ENCODE results near the gene GFRA1.

GFRA1 gene

DNA sequence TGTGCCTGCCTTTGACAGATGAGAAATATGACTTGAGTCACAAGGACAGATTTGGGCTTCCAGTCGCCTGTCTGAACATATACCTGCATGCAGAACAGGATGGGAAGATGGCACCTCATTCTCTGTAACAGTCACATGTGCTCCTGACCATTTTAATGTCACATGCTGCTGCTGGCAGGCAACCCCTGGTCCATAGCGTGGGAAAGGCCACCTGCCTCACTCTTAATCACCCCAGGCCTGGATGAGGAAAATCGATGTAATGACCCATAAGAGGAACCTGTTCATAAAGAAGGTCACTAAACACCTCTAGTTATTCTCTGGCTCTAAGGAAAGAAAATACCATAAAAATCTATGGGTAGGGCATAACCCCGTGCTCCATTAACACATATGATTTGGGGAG lies 110.2 kb downstream of the GFRA1 start:
- Histone ChIP-seq H3K4me1 (ENCODE audit: control insufficient read depth, insufficient read depth, low read length, poor library complexity, severe bottlenecking) (no peaks in the 10 kb centered on the region), H3K4me3 (ENCODE audit: extremely low read depth, insufficient read depth, low read length, poor library complexity, severe bottlenecking) (no peak overlapping the region), H3K27ac (ENCODE audit: low read depth, low read length, severe bottlenecking) (no peak overlapping the region), H3K36me3 (ENCODE audit: control insufficient read depth, insufficient read depth, low read length) (no peaks in the 10 kb centered on the region), H3K9me3 (ENCODE audit: control insufficient read depth, low read length) (no peaks in the 10 kb centered on the region)
- 94 to 97% methylated on average over 1 to 3 of the region's 4 CpGs for WGBS, 2 experiments (ENCODE audit: insufficient coverage in 2 of 2)

DNA sequence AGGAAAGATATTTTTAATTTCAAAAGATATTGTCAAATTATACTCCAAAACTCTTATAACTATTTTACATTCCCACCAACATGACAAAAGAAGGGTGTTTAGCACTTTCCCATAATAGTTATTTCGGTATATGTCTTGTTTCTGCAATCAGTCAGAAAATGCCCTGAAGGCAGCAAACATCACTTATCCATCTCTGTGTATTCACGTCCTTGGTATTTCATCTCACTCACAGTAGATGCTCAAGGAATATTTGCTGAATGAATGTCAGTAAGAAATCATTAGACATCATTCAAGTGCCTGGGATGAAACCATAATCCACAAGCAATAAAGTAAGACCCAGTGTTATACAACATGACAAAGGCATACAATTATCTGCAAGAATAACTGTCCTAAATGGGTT lies 112.7 kb downstream of the GFRA1 start:
- Histone ChIP-seq H3K4me1 (ENCODE audit: control insufficient read depth, insufficient read depth, low read length, poor library complexity, severe bottlenecking) (no peaks in the 10 kb centered on the region), H3K4me3 (ENCODE audit: extremely low read depth, insufficient read depth, low read length, poor library complexity, severe bottlenecking) (no peak overlapping the region), H3K36me3 (ENCODE audit: control insufficient read depth, insufficient read depth, low read length) (no peaks in the 10 kb centered on the region), H3K27ac (ENCODE audit: low read depth, low read length, severe bottlenecking) (no peak overlapping the region), H3K9me3 (ENCODE audit: control insufficient read depth, low read length) (no peaks in the 10 kb centered on the region)
- WGBS, 2 experiments (ENCODE audit: insufficient coverage in 2 of 2): 74% methylated on average over 2 of the region's 2 CpGs; no CpG with 5 or more reads in 1 of the 2 experiments

DNA sequence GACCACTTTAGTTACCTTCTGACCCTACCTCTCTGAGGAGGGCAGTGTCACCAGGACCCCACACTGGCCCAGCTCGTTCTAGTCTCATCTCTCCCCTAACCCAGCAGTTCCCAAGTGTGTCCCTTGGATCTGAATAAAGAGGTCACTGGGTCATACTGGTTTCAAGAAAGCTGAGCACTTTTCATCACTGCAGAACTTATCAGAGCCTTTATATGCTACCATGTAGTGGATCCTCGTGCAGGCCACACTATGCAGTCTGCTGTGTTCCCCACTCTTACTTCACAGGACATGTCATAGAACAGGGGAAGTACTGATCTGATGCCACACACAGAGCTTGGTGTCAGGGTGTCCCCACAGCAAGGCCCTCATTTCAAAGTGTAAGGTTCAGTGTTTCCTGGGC lies 113.8 kb downstream of the GFRA1 start:
- no peaks in the 10 kb centered on the region for H3K4me1 ChIP-seq (ENCODE audit: control insufficient read depth, insufficient read depth, low read length, poor library complexity, severe bottlenecking)
- WGBS, 2 experiments (ENCODE audit: insufficient coverage in 2 of 2): 67 to 89% methylated on average over 1 of the region's 2 CpGs

DNA sequence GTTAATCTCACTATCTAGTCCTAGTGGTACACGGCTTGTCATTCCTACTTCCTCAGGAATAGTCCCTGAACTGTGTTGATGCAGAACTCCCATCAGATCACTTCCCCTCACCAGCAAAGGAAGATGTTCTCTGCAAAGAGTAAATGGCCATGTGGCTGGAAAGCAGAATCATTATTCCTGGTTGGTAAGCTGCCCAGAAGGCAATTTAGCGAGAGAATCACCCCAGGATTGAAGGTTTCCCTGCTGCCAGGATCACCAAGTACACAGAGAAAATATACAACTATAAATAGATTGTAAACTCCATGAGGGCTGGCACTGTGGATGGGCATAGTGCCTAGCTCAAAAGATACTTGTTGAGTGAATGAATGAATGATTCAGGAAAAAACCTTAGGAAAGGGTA lies 115.0 kb downstream of the GFRA1 start:
- H3K9me3 ChIP-seq (ENCODE audit: control insufficient read depth, low read length): no peaks in the 10 kb centered on the region
- WGBS, 2 experiments (ENCODE audit: insufficient coverage in 2 of 2): 83% methylated on average over 1 of the region's 2 CpGs; no CpG with 5 or more reads in 1 of the 2 experiments
- H3K4me1 ChIP-seq (ENCODE audit: control insufficient read depth, insufficient read depth, low read length, poor library complexity, severe bottlenecking): no peaks in the 10 kb centered on the region

More for the DNA sequence above, 113.8 kb downstream of the GFRA1 start:
- H3K4me3 ChIP-seq (ENCODE audit: extremely low read depth, insufficient read depth, low read length, poor library complexity, severe bottlenecking): no peak overlapping the region
- no peak overlapping the region for H3K27ac ChIP-seq (ENCODE audit: low read depth, low read length, severe bottlenecking)
- H3K9me3 ChIP-seq (ENCODE audit: control insufficient read depth, low read length): no peaks in the 10 kb centered on the region
- H3K36me3 ChIP-seq (ENCODE audit: control insufficient read depth, insufficient read depth, low read length): no peaks in the 10 kb centered on the region

DNA sequence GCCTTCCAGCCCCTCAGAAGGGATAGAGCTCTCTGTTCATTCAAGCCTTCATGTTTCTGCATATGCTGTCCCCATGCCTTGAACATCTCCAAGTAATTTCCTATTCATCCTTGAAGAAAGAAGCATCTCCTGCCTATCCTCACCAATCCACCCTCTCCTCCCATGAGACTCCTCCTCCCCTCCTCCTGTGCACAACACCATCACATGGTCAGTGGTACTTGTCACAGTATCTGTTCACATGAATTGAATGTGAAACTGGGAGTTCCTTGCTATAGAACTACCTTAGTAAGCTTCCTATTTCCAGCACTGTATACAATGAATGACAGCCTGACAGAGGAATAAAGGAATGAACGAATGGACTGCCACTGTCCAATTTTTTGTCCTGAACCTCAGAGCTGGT lies 115.5 kb downstream of the GFRA1 start:
- Histone ChIP-seq H3K4me3 (ENCODE audit: extremely low read depth, insufficient read depth, low read length, poor library complexity, severe bottlenecking) (no peak overlapping the region), H3K36me3 (ENCODE audit: control insufficient read depth, insufficient read depth, low read length) (no peaks in the 10 kb centered on the region), H3K9me3 (ENCODE audit: control insufficient read depth, low read length) (no peaks in the 10 kb centered on the region), H3K27ac (ENCODE audit: low read depth, low read length, severe bottlenecking) (no peak overlapping the region), H3K4me1 (ENCODE audit: control insufficient read depth, insufficient read depth, low read length, poor library complexity, severe bottlenecking) (no peaks in the 10 kb centered on the region)
- WGBS, 2 experiments (ENCODE audit: insufficient coverage in 2 of 2): 57% methylated on average over 1 of the region's 1 CpG; no CpG with 5 or more reads in 1 of the 2 experiments

More for the DNA sequence above, 115.0 kb downstream of the GFRA1 start:
- Histone ChIP-seq H3K36me3 (ENCODE audit: control insufficient read depth, insufficient read depth, low read length) (no peaks in the 10 kb centered on the region), H3K27ac (ENCODE audit: low read depth, low read length, severe bottlenecking) (no peak overlapping the region), H3K4me3 (ENCODE audit: extremely low read depth, insufficient read depth, low read length, poor library complexity, severe bottlenecking) (no peak overlapping the region)

DNA sequence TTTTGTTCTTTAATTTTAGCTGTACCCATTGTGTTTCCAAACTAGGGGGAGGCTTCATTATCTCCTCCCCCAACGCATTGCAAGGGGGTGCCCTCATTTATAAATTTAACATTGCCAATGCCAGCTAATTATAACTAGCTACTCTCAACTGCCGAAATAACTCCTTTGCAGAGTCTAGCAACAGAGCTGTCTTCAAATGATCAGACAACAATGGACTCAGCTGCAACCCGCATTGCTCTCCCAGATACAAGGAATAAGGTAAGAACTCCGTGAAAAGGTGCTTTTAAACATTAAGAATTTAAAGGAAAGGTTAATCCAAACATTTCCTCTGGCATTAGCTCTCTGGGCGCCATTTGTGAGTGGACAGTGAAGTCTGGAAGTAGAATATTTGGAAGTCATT lies 116.2 kb downstream of the GFRA1 start:
- H3K27ac ChIP-seq (ENCODE audit: low read depth, low read length, severe bottlenecking): no peak overlapping the region
- H3K9me3 ChIP-seq (ENCODE audit: control insufficient read depth, low read length): no peaks in the 10 kb centered on the region
- no peaks in the 10 kb centered on the region for H3K4me1 ChIP-seq (ENCODE audit: control insufficient read depth, insufficient read depth, low read length, poor library complexity, severe bottlenecking)
- no peaks in the 10 kb centered on the region for H3K36me3 ChIP-seq (ENCODE audit: control insufficient read depth, insufficient read depth, low read length)
- 79 to 93% methylated on average over 4 of the region's 5 CpGs for WGBS, 2 experiments (ENCODE audit: insufficient coverage in 2 of 2)
- H3K4me3 ChIP-seq (ENCODE audit: extremely low read depth, insufficient read depth, low read length, poor library complexity, severe bottlenecking): no peak overlapping the region

DNA sequence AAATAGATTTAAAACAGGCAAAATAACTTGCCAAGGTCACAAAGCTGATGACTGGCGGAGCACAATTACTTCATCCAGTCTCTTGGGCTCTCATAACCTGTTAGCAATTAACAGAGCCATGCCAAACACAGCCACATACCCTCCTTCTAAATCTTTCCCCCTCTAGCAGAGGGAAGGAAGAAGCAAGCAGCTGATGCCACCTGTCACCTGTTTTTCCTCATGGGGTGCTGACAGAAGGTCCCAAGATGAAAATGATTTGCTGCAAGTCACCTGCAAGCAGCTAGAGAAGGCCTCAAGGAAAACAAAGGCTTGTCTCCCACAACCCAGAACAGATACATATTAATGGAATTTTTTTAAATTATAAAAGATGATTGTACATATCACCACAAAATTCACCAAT lies 117.8 kb downstream of the GFRA1 start:
- WGBS, 2 experiments (ENCODE audit: insufficient coverage in 2 of 2): 71% methylated on average over 1 of the region's 1 CpG; no CpG with 5 or more reads in 1 of the 2 experiments
- Histone ChIP-seq H3K36me3 (ENCODE audit: control insufficient read depth, insufficient read depth, low read length) (no peaks in the 10 kb centered on the region), H3K9me3 (ENCODE audit: control insufficient read depth, low read length) (no peaks in the 10 kb centered on the region), H3K4me3 (ENCODE audit: extremely low read depth, insufficient read depth, low read length, poor library complexity, severe bottlenecking) (no peak overlapping the region), H3K27ac (ENCODE audit: low read depth, low read length, severe bottlenecking) (no peak overlapping the region), H3K4me1 (ENCODE audit: control insufficient read depth, insufficient read depth, low read length, poor library complexity, severe bottlenecking) (no peaks in the 10 kb centered on the region)

DNA sequence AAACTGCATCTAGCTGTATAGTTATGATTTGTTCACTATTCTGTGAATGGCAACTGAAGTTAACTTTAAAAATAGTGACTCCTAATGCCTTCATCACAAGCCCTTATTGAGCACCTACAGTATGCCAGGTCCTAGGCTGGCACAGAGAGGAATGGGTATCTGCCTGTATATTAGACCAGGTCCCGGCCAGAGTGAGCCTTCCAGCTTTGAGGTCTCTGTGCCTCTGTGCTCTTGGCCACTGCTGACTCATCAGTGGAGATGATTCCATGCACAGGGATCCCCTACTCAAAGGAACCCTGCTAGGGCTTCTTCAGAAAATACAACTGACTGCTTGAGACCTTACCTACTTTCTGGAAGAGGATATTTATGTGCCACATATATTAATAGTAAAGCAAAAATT lies 118.4 kb downstream of the GFRA1 start:
- 83 to 92% methylated on average over 1 of the region's 1 CpG for WGBS, 2 experiments (ENCODE audit: insufficient coverage in 2 of 2)
- H3K4me3 ChIP-seq (ENCODE audit: extremely low read depth, insufficient read depth, low read length, poor library complexity, severe bottlenecking): no peak overlapping the region
- H3K27ac ChIP-seq (ENCODE audit: low read depth, low read length, severe bottlenecking): no peak overlapping the region
- H3K9me3 ChIP-seq (ENCODE audit: control insufficient read depth, low read length): no peaks in the 10 kb centered on the region
- H3K36me3 ChIP-seq (ENCODE audit: control insufficient read depth, insufficient read depth, low read length): no peaks in the 10 kb centered on the region
- no peaks in the 10 kb centered on the region for H3K4me1 ChIP-seq (ENCODE audit: control insufficient read depth, insufficient read depth, low read length, poor library complexity, severe bottlenecking)

DNA sequence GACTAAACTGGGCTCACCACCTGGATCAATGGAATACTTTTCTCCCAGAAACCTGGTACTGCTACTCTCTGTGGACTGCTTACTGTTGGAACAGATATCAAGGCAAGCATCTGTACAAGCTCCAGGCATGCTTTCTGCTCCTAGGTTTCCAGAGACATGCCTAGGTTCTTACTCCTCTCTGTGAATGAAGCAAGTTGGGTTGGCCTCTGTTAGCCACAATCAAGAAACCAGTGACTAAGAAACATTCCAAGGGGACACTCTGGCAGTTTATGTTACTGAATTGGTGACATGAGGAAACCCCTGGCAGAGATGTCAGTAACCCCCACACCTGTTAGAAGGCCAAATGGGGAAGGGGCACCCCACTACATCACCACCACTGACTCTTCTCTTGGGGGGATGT lies 121.9 kb downstream of the GFRA1 start:
- Histone ChIP-seq H3K4me1 (ENCODE audit: control insufficient read depth, insufficient read depth, low read length, poor library complexity, severe bottlenecking) (no peaks in the 10 kb centered on the region), H3K9me3 (ENCODE audit: control insufficient read depth, low read length) (no peaks in the 10 kb centered on the region), H3K36me3 (ENCODE audit: control insufficient read depth, insufficient read depth, low read length) (no peaks in the 10 kb centered on the region), H3K4me3 (ENCODE audit: extremely low read depth, insufficient read depth, low read length, poor library complexity, severe bottlenecking) (no peak overlapping the region), H3K27ac (ENCODE audit: low read depth, low read length, severe bottlenecking) (no peak overlapping the region)

DNA sequence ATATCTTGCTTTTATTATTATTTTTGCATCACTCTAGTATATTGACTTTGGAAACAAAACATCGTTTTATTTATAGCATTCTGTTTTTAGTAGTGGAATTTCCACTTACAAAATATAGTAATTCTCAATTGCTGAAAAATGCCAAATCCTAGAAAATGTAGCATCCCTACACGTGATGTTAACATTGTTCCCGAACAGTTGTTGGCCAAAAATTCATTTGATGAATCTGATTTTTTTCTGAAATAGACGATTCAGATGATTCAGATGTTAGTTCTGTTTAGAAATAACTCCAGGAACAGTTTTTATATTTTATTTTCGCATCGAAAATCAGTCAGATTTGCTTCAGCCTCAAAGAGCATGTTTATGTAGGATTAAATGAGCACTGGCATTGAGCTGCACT lies 122.4 kb downstream of the GFRA1 start:
- Histone ChIP-seq H3K4me3 (ENCODE audit: extremely low read depth, insufficient read depth, low read length, poor library complexity, severe bottlenecking) (no peak overlapping the region), H3K27ac (ENCODE audit: low read depth, low read length, severe bottlenecking) (no peak overlapping the region), H3K36me3 (ENCODE audit: control insufficient read depth, insufficient read depth, low read length) (no peaks in the 10 kb centered on the region), H3K4me1 (ENCODE audit: control insufficient read depth, insufficient read depth, low read length, poor library complexity, severe bottlenecking) (no peaks in the 10 kb centered on the region), H3K9me3 (ENCODE audit: control insufficient read depth, low read length) (no peaks in the 10 kb centered on the region)
- 90 to 95% methylated on average over 2 to 3 of the region's 6 CpGs for WGBS, 2 experiments (ENCODE audit: insufficient coverage in 2 of 2)

DNA sequence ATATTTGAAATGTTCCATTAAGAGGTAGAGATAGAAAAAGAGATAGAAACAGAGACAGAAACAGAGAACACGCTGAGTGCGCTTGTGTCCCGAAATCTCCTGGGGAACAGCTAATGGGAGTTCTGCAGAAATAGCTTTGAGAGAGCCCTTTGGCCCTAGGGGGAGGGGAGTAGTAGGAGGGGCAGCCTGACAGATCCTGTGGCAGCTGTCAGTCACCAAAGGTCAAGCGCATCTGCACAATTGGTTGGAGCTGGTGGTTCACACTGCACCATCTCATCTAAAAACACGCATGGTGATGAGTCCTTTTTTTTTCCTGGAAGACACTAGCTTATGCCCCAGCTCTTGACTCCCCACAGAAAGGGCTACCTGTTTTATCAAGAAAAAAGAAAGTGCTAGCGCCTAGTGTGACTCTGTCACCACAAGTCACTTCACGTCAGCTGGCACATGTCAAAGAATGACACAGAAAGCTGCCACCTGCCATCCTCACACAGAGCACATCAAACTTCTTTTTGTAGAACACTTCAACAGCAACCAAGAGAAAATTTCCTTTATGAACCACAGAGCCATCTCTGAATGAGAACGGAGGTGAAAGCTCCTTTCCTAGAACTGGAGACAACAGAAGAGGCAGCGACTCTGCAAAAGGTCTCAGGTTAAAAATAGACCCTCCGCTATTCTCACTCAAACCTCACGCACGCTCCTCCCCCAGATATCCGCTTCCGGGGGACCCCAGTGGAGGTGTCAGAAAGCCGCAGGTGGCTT lies 125.7 kb downstream of the GFRA1 start:
- H3K9me3 ChIP-seq (ENCODE audit: control insufficient read depth, low read length): no peaks in the 10 kb centered on the region

More for the DNA sequence above, 125.7 kb downstream of the GFRA1 start:
- Histone ChIP-seq H3K4me3 (ENCODE audit: extremely low read depth, insufficient read depth, low read length, poor library complexity, severe bottlenecking) (no peak overlapping the region), H3K36me3 (ENCODE audit: control insufficient read depth, insufficient read depth, low read length) (no peaks in the 10 kb centered on the region), H3K4me1 (ENCODE audit: control insufficient read depth, insufficient read depth, low read length, poor library complexity, severe bottlenecking) (no peaks in the 10 kb centered on the region), H3K27ac (ENCODE audit: low read depth, low read length, severe bottlenecking) (no peak overlapping the region)
- 82 to 87% methylated on average over 8 to 12 of the region's 15 CpGs for WGBS, 2 experiments (ENCODE audit: insufficient coverage in 2 of 2)

Measured in mesodermal cell (in vitro differentiated cells).